Measurements from ENCODE around the gene PTGER2. TPM values are rescaled to one million over a fixed set of nuclear protein-coding genes. Genes with fewer than 3 reads are reported as not detected.

PTGER2 gene
- total RNA-seq, 2 experiments from 2014 or later, result 2.4 TPM

Other genes with a start within 250 kb of the PTGER2 start
- not detected for gene NID2, start 245.3 kb upstream of the PTGER2 start, total RNA-seq
- not detected for gene PTGDR, start 46.6 kb upstream of the PTGER2 start, total RNA-seq
- 1 to 10 TPM; 4.0 to 5.2 TPM for gene TXNDC16, start 238.2 kb downstream of the PTGER2 start, total RNA-seq
- under 1 TPM; 0.04 to 0.14 TPM for gene GPR137C, start 238.5 kb downstream of the PTGER2 start, total RNA-seq